Astrocyte (in vitro differentiated cells and primary cell): ENCODE measurements around the gene AKAP12. TPM values are rescaled to one million over a fixed set of nuclear protein-coding genes. Genes with fewer than 3 reads are reported as not detected.

Source experiments
- DNase-seq: peaks from one replicate; pipeline ENCODE4 v3.0.0-alpha.2; 2010; ENCODE audit warnings: low read depth
- FAIRE-seq: peaks from 2 replicates; lab custom pipeline; 2011; peaks lifted over from hg19 to GRCh38; lab: Jason Lieb, UNC
- H2AFZ ChIP-seq: 2 replicates; pipeline ENCODE4 v1.6.0; 2012; ENCODE audit warnings: low read depth, low read length, inconsistent platforms
- H3K27ac ChIP-seq: 2 replicates; pipeline ENCODE4 v1.5.1; 2011; ENCODE audit warnings: low read depth, low read length, inconsistent platforms
- H3K27me3 ChIP-seq: 2 replicates; pipeline ENCODE4 v1.6.0; 2011; ENCODE audit warnings: low read length, inconsistent platforms; ENCODE audit not compliant: insufficient read depth
- H3K36me3 ChIP-seq: 2 replicates; pipeline ENCODE4 v1.5.1; 2011; ENCODE audit warnings: low read length, inconsistent platforms; ENCODE audit not compliant: insufficient read depth
- H3K4me1 ChIP-seq: 2 replicates; pipeline ENCODE4 v1.5.1; 2011; ENCODE audit warnings: low read length, inconsistent platforms; ENCODE audit not compliant: insufficient read depth
- H3K4me2 ChIP-seq: 2 replicates; pipeline ENCODE4 v1.6.0; 2012; ENCODE audit warnings: low read length, inconsistent platforms
- H3K4me3 ChIP-seq: 2 replicates; pipeline ENCODE4 v1.5.1; 2011; ENCODE audit warnings: low read depth, mild to moderate bottlenecking, low read length, inconsistent platforms; ENCODE audit not compliant: insufficient read depth
- H3K79me2 ChIP-seq: 2 replicates; pipeline ENCODE4 v1.6.0; 2012; ENCODE audit warnings: mild to moderate bottlenecking, low read length, inconsistent platforms; ENCODE audit not compliant: insufficient read depth
- H3K9ac ChIP-seq: 2 replicates; pipeline ENCODE4 v1.6.0; 2012; ENCODE audit warnings: mild to moderate bottlenecking, low read length, inconsistent platforms
- H3K9me3 ChIP-seq: 2 replicates; pipeline ENCODE4 v1.5.1; 2012; ENCODE audit warnings: low read depth, mild to moderate bottlenecking, low read length, inconsistent platforms; ENCODE audit not compliant: insufficient read depth
- H4K20me1 ChIP-seq: 2 replicates; pipeline ENCODE4 v1.6.0; 2012; ENCODE audit warnings: low read length, inconsistent platforms; ENCODE audit not compliant: insufficient read depth
- H3K27ac Mint-ChIP-seq: one replicate; pipeline ENCODE4 v1.8.0; 2021; ENCODE audit warnings: mild to moderate bottlenecking, mixed read lengths; ENCODE audit not compliant: unreplicated experiment
- H3K27me3 Mint-ChIP-seq: one replicate; pipeline ENCODE4 v1.8.0; 2021; ENCODE audit warnings: low read depth, mixed read lengths; ENCODE audit not compliant: unreplicated experiment
- H3K36me3 Mint-ChIP-seq: one replicate; pipeline ENCODE4 v1.8.0; 2021; ENCODE audit warnings: low read depth, mixed read lengths; ENCODE audit not compliant: unreplicated experiment
- H3K4me1 Mint-ChIP-seq: one replicate; pipeline ENCODE4 v1.8.0; 2021; ENCODE audit warnings: low read depth, mixed read lengths; ENCODE audit not compliant: unreplicated experiment
- H3K4me3 Mint-ChIP-seq: one replicate; pipeline ENCODE4 v1.8.0; 2021; ENCODE audit warnings: mild to moderate bottlenecking, moderate library complexity, mixed read lengths; ENCODE audit not compliant: unreplicated experiment
- H3K9me3 Mint-ChIP-seq: one replicate; pipeline ENCODE4 v1.8.0; 2021; ENCODE audit warnings: mild to moderate bottlenecking, mixed read lengths; ENCODE audit not compliant: unreplicated experiment
- CTCF ChIP-seq: IDR thresholded peaks from 2 replicates; pipeline ENCODE4 v1.5.1; 2011; ENCODE audit warnings: low read depth, mild to moderate bottlenecking, inconsistent platforms, low read length, moderate library complexity; ENCODE audit not compliant: insufficient read depth
- EZH2 ChIP-seq: IDR thresholded peaks from 2 replicates; pipeline ENCODE4 v1.6.1; 2012; ENCODE audit warnings: mild to moderate bottlenecking, low read length, inconsistent platforms; ENCODE audit not compliant: insufficient read depth
- total RNA-seq: library from RNA; stranded (reverse); gene quantifications from 2 replicates; pipeline ENCODE4 v1.2.1, GENCODE V29; 2021

AKAP12 gene
- total RNA-seq, 1 donor from 2014 or later: 115 TPM

GRCh38 chr6:151372164-151372563 is 132.4 kb downstream of the AKAP12 start:
- no peak overlapping the region for H3K4me2 ChIP-seq
- no peaks in the 10 kb centered on the region for H3K36me3 ChIP-seq
- no peak for FAIRE-seq

GRCh38 chr6:151374036-151374683 is 134.4 kb downstream of the AKAP12 start:
- DNase-seq: no peak
- Histone ChIP-seq H3K27ac (peak overlapping the region; percentile 56), H3K4me2 (peak overlapping the region; percentile 70), H3K9ac (no peak overlapping the region), H3K9me3 (no peaks in the 10 kb centered on the region), H4K20me1 (peaks cover 8% of the 10 kb centered on the region), H3K36me3 (no peaks in the 10 kb centered on the region), H2AFZ (no peak overlapping the region), H3K79me2 (peaks cover 59% of the 10 kb centered on the region), H3K27me3 (no peaks in the 10 kb centered on the region), H3K4me1 (peaks cover 13% of the 10 kb centered on the region), H3K4me3 (no peak overlapping the region)
- peak overlapping the region; percentile 20 for H3K4me3 Mint-ChIP-seq
- peaks cover 7% of the 10 kb centered on the region for H3K36me3 Mint-ChIP-seq
- H3K27ac Mint-ChIP-seq: peak overlapping the region; percentile 58
- H3K27me3 Mint-ChIP-seq: no peaks in the 10 kb centered on the region
- peaks cover 31% of the 10 kb centered on the region for H3K4me1 Mint-ChIP-seq
- FAIRE-seq: no peak
- no peak for TF ChIP-seq EZH2
- no peak for TF ChIP-seq CTCF
- no peaks in the 10 kb centered on the region for H3K9me3 Mint-ChIP-seq

More at GRCh38 chr6:151372164-151372563, 132.4 kb downstream of the AKAP12 start:
- no peaks in the 10 kb centered on the region for H3K27me3 ChIP-seq
- no peaks in the 10 kb centered on the region for H3K9me3 Mint-ChIP-seq
- H3K27ac ChIP-seq: no peak overlapping the region
- H3K79me2 ChIP-seq: peaks cover 42% of the 10 kb centered on the region
- TF ChIP-seq CTCF (no peak), EZH2 (no peak)
- H3K9me3 ChIP-seq: no peaks in the 10 kb centered on the region
- no peak overlapping the region for H2AFZ ChIP-seq
- H3K27me3 Mint-ChIP-seq: no peaks in the 10 kb centered on the region
- no peak overlapping the region for H3K4me3 Mint-ChIP-seq
- peaks cover 11% of the 10 kb centered on the region for H3K36me3 Mint-ChIP-seq
- peaks cover 31% of the 10 kb centered on the region for H3K4me1 Mint-ChIP-seq
- H3K4me1 ChIP-seq: peaks cover 13% of the 10 kb centered on the region
- H3K27ac Mint-ChIP-seq: no peak overlapping the region
- no peak overlapping the region for H3K9ac ChIP-seq
- DNase-seq: no peak
- H3K4me3 ChIP-seq: no peak overlapping the region
- H4K20me1 ChIP-seq: no peaks in the 10 kb centered on the region

GRCh38 chr6:151375833-151376232 is 136.1 kb downstream of the AKAP12 start:
- Mint-ChIP-seq H3K9me3 (no peaks in the 10 kb centered on the region), H3K4me3 (no peak overlapping the region), H3K4me1 (peaks cover 38% of the 10 kb centered on the region), H3K36me3 (peaks cover 7% of the 10 kb centered on the region), H3K27ac (peak overlapping the region; percentile 26), H3K27me3 (no peaks in the 10 kb centered on the region)
- TF ChIP-seq EZH2 (no peak), CTCF (no peak)
- Histone ChIP-seq H3K4me3 (no peak overlapping the region), H3K79me2 (peaks cover 75% of the 10 kb centered on the region), H3K27ac (no peak overlapping the region), H4K20me1 (peaks cover 13% of the 10 kb centered on the region), H3K36me3 (no peaks in the 10 kb centered on the region), H3K27me3 (no peaks in the 10 kb centered on the region), H3K4me2 (no peak overlapping the region), H2AFZ (no peak overlapping the region), H3K9me3 (no peaks in the 10 kb centered on the region), H3K9ac (no peak overlapping the region), H3K4me1 (peaks cover 13% of the 10 kb centered on the region)
- no peak for DNase-seq
- FAIRE-seq: no peak
